ENCODE measurements around the gene ZNF865. TPM values are rescaled to one million over a fixed set of nuclear protein-coding genes. Genes with fewer than 3 reads are reported as not detected.

ZNF865 gene
- total RNA-seq, 2 donors from 2014 or later = 18.4 to 21.0 TPM

- peaks cover under 1% of the 10 kb centered on the region for H3K4me1 ChIP-seq (replicated peaks)
- no peak for DNase-seq (ENCODE audit: low spot score)
- 87% methylated on average over 20 of the region's 20 CpGs for WGBS
These were observed 58.5 kb downstream of the ZNF865 start for GRCh38 chr19:55663846-55664536.

GRCh38 chr19:55666343-55667005, 61.0 kb downstream of the ZNF865 start:
- H3K27me3 ChIP-seq (replicated peaks; ENCODE audit: insufficient read depth) = no peaks in the 10 kb centered on the region
- WGBS = 74% methylated on average over 12 of the region's 12 CpGs
- intact Hi-C loops (cut with DNase I) = no loop called here
- no peak for DNase-seq (ENCODE audit: low spot score)
- no peaks in the 10 kb centered on the region for H3K4me1 ChIP-seq (replicated peaks)
- H3K36me3 ChIP-seq = peaks cover 40 to 62% of the 10 kb centered on the region in 2 donors
- no peaks in the 10 kb centered on the region for H3K9me3 ChIP-seq
- TF ChIP-seq CTCF (IDR thresholded peaks at IDR 0.05) (no peak), POLR2AphosphoS5 (IDR thresholded peaks at IDR 0.05) (no peak), POLR2A (IDR thresholded peaks at IDR 0.05) (no peak)
- no peak overlapping the region for H3K27ac ChIP-seq
- no peak overlapping the region for H3K4me3 ChIP-seq

More at GRCh38 chr19:55663846-55664536, 58.5 kb downstream of the ZNF865 start:
- Histone ChIP-seq H3K27ac (no peak overlapping the region), H3K36me3 (peaks cover 32 to 51% of the 10 kb centered on the region in 2 donors), H3K4me3 (no peak overlapping the region), H3K27me3 (replicated peaks; ENCODE audit: insufficient read depth) (no peaks in the 10 kb centered on the region), H3K9me3 (no peaks in the 10 kb centered on the region)
- TF ChIP-seq CTCF (IDR thresholded peaks at IDR 0.05) = no peak
- TF ChIP-seq POLR2AphosphoS5 (IDR thresholded peaks at IDR 0.05) = no peak
- no peak for TF ChIP-seq POLR2A (IDR thresholded peaks at IDR 0.05)
- intact Hi-C loops (cut with DNase I) = no loop called here

Other genes starting within 250 kb of the ZNF865 start
- 1 to 10 TPM in 1 of 2 donors, not detected in 1; 1.5 TPM for gene GARIN5B, start 242.4 kb upstream of the ZNF865 start, total RNA-seq
- 1 to 10 TPM in 1 of 2 donors, not detected in 1; 2.0 TPM for gene IL11, start 235.2 kb upstream of the ZNF865 start, total RNA-seq
- not detected for gene TMEM190, start 228.8 kb upstream of the ZNF865 start, total RNA-seq
- 100 to 1,000 TPM in 1 of 2 donors, 10 to 100 TPM in 1; 19.6 to 116 TPM for gene TMEM238, start 221.4 kb upstream of the ZNF865 start, total RNA-seq
- gene RPL28, start 219.7 kb upstream of the ZNF865 start, total RNA-seq = 100 to 1,000 TPM; 439 to 554 TPM
- gene UBE2S, start 197.9 kb upstream of the ZNF865 start, total RNA-seq = 10 to 100 TPM; 10.3 to 49.9 TPM
- not detected for gene SHISA7, start 162.3 kb upstream of the ZNF865 start, total RNA-seq
- 100 to 1,000 TPM in 1 of 2 donors, 10 to 100 TPM in 1; 85.1 to 117 TPM for gene ISOC2, start 144.0 kb upstream of the ZNF865 start, total RNA-seq
- not detected for gene C19orf85, start 140.9 kb upstream of the ZNF865 start, total RNA-seq
- gene ZNF628, start 129.0 kb upstream of the ZNF865 start, total RNA-seq = 10 to 100 TPM; 10.9 to 66.4 TPM
- gene NAT14, start 120.5 kb upstream of the ZNF865 start, total RNA-seq = 10 to 100 TPM; 10.8 to 19.8 TPM
- gene SSC5D, start 117.2 kb upstream of the ZNF865 start, total RNA-seq = 1 to 10 TPM; 5.6 to 8.6 TPM
- not detected for gene SBK2, start 68.5 kb upstream of the ZNF865 start, total RNA-seq
- gene SBK3, start 60.1 kb upstream of the ZNF865 start, total RNA-seq = under 1 TPM; 0.23 to 0.74 TPM
- 10 to 100 TPM in 1 of 2 donors, 1 to 10 TPM in 1; 8.7 to 10.8 TPM for gene ZNF579, start 24.8 kb upstream of the ZNF865 start, total RNA-seq
- 10 to 100 TPM; 14.8 to 16.4 TPM for gene FIZ1, start 6.1 kb upstream of the ZNF865 start, total RNA-seq
- gene ZNF524, start 5.4 kb upstream of the ZNF865 start, total RNA-seq = 10 to 100 TPM; 30.2 to 54.8 TPM
- gene ZNF784, start 18.9 kb downstream of the ZNF865 start, total RNA-seq = 10 to 100 TPM in 1 of 2 donors, 1 to 10 TPM in 1; 8.9 to 17.2 TPM
- gene ZNF580, start 35.4 kb downstream of the ZNF865 start, total RNA-seq = 10 to 100 TPM; 49.7 to 70.5 TPM
- gene ZNF581, start 38.0 kb downstream of the ZNF865 start, total RNA-seq = 10 to 100 TPM; 19.7 to 20.6 TPM
- 10 to 100 TPM; 17.7 to 70.2 TPM for gene CCDC106, start 42.6 kb downstream of the ZNF865 start, total RNA-seq
- gene U2AF2, start 49.4 kb downstream of the ZNF865 start, total RNA-seq = 100 to 1,000 TPM in 1 of 2 donors, 10 to 100 TPM in 1; 99.2 to 224 TPM
- 100 to 1,000 TPM; 160 to 345 TPM for gene EPN1, start 69.6 kb downstream of the ZNF865 start, total RNA-seq
- gene NLRP9, start 132.8 kb downstream of the ZNF865 start, total RNA-seq = 1 to 10 TPM in 1 of 2 donors, not detected in 1; 4.0 TPM
- gene RFPL4A, start 153.4 kb downstream of the ZNF865 start, total RNA-seq = under 1 TPM in 1 of 2 donors, not detected in 1; 0.80 TPM
- gene RFPL4AL1, start 163.5 kb downstream of the ZNF865 start, total RNA-seq = not detected
- 1 to 10 TPM in 1 of 2 donors, not detected in 1; 1.5 TPM for gene NLRP11, start 226.4 kb downstream of the ZNF865 start, total RNA-seq
- gene NLRP4, start 230.9 kb downstream of the ZNF865 start, total RNA-seq = 1 to 10 TPM in 1 of 2 donors, not detected in 1; 5.1 TPM